ENCODE measurements around the gene RFXAP.

GRCh38 chr13:36772853-36773252 is 46.2 kb upstream of the RFXAP start:
- TF ChIP-seq POLR2AphosphoS5 (IDR thresholded peaks at IDR 0.05; ENCODE audit: low read depth, low read length) (no peak), REST (IDR thresholded peaks at IDR 0.05; ENCODE audit: insufficient read depth in 1 of 2, low read depth in 2 of 2, low read length in 2 of 2) (no peak), TAF1 (IDR thresholded peaks at IDR 0.05; ENCODE audit: borderline replicate concordance, insufficient read depth, low read length) (no peak), SIN3A (IDR thresholded peaks at IDR 0.05; ENCODE audit: borderline replicate concordance, insufficient read depth, low read length) (no peak)
